Left forelimb (tissue), 1 donor: ENCODE measurements around the gene HPCAL1.

Experiments
- DNase-seq: peaks from one replicate; pipeline ENCODE4 v3.0.0-alpha.2; 2018; ENCODE audit warnings: low spot score

The HPCAL1 gene

DNA sequence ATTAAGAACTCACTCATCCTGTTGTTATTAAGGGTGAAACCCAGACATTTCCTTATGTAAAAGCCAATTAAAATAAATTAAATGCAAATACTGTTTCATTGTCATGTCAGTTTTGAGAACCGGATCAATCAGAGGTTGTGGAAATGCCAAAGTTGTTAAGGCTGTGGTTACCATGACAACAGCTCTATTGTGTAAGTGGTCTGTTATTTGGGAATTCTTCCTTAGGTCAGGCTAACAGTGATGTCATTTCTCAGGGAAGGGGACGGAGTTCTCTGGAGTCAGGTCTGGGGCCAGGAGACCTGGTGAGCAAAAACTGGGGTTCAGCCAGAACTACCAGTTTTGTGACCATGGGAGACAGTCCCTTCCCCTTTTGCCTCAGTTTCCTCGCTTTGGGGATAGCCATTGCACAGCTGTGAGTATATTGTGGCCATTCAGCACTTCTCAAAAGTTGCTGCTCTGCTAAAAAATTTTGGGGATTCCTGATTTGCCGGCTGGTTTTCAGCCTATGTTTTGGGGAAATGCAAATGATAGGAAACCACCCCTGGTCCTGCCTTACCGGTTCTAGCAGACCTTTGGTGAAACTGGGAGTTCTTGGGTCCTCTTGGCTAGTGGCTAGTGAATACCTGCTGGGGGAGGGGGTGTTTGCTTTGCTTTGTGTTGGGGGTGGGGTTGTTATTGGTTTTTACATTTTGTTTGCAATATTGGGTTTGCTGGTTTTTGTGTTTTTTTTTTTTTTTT, 21.6 kb downstream of the HPCAL1 start:
- DNase-seq, result no peak

- DNase-seq, result no peak
Measured at GRCh38 chr2:10325278-10326145, 22.8 kb downstream of the HPCAL1 start.

- DNase-seq, result no peak
Measured at GRCh38 chr2:10326151-10326616, 23.5 kb downstream of the HPCAL1 start.

- DNase-seq, result no peak
Measured at GRCh38 chr2:10326707-10327594, 24.2 kb downstream of the HPCAL1 start.

- no peak for DNase-seq
Measured at GRCh38 chr2:10327896-10328669, 25.4 kb downstream of the HPCAL1 start.

DNA sequence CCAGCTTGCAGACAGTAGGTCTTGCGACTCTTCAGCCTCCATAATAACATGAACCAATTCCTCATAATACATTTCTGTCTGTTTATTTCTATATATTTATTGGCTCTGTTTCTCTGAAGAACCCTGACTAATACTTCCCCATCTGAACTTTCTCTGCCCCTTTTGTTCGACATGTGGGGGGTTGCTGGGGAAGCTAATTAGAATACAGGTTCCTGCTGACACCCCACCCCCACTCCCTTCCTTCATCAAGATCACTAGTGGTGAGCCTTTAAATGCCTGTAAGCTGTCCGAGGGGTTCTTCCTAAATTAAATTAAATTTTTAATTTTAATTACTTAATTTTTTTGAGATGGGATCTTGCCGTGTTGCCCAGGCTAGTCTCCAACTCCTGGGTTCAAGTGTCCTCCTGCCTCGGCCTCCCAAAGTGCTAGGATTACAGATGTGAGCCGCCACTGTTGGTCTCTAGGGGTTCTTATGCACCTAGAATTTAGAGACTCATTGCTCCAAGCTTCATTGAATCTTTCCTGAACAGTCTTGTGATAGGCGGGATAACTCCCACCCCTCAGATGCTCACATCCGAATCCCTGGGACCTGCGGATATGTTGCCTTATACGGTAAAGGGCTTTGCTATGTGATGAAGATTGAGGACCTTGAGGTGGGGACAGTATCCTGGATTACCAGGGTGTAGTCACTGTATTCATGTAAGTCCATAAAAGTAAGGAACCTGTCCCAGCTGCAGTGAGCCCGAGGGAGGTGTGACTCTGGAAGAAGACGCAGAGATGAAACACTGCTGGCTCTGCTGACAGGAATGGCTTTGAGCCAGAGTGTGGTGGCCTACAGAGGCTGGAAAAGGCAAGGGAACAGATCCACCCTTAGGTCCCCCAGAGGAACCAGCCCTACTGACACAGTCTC, 26.2 kb downstream of the HPCAL1 start:
- no peak for DNase-seq

DNA sequence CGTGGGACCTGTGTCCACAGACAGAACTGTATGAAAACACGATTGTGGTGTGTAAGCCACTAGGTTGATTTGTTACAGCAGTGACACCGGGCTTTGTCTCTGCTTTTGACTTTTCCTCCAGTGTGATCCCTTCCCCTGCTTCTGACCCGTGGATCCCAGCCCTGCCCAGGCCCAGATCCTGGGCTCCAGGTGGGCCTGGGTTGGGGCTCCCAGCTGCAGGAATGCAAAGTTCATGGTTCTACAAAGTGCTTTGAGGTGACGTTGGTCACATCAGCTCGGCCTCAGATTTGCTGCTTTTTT, 26.8 kb downstream of the HPCAL1 start:
- no peak for DNase-seq

GRCh38 chr2:10329880-10330699, 27.4 kb downstream of the HPCAL1 start:
- DNase-seq, result no peak

- DNase-seq, result no peak
Measured at GRCh38 chr2:10330700-10331026, 28.0 kb downstream of the HPCAL1 start.

GRCh38 chr2:10331027-10331701, 28.5 kb downstream of the HPCAL1 start:
- no peak for DNase-seq

GRCh38 chr2:10331702-10332401, 29.1 kb downstream of the HPCAL1 start:
- DNase-seq, result no peak

DNA sequence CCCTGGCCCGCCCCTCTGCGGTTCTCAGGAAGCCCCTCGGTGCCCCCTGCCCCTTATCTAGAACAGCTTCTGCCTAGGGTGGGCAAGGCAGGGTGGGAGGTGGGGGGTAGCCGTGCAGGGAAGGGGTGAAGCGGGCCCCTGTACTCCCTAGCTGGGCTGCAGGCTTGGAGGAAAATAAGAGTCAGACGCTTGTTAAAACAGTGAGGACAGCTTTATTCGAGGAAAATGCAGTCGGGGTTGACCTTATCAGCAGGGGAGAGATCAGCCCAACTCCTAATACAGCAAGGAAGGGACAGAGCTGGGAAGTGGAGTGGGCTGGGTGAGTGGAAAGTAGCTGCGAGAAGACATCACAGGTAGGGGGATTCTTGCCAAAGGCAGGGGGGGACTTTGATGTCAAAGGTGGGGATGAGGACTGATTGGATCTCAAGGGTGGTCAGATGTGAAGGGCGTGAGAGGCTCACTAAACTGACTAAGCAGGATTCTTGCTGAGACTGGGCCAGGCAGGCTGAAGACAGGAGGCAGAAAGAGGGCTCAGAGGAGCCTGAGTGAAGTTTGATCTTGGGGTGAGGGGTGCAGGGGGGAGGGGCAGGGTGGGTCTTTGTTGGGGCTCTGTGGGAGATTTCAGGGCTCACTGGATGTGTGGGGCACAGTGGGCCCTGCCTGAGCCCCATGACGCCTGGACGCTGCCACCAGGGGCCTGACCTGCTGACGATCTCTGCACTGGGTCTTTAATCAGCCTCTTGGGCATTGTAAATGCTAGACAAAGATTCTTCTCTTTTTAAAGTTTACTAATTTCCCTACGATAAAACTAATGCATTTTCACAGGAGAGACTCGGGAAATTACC, 29.9 kb downstream of the HPCAL1 start:
- no peak for DNase-seq

- DNase-seq, result no peak
Measured at GRCh38 chr2:10333247-10333613, 30.5 kb downstream of the HPCAL1 start.

DNA sequence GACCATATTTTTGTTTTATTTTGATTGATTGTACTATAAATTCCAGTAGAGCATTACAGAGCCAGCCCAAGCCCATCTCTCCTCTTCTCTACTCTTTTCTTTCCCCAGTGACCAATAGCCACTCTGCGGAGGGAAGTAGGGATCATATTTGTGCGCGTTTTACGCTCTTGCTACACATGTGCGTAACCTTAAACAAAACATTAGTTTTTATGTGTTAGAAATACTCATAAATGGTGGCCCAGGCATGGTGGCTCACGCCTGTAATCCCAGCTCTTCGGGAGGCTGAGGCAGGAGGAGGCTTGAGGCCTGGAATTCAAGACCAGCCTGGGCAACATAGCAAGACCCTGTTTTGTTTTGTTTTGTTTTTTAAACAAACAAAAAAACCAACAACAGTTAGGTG, 31.3 kb downstream of the HPCAL1 start:
- no peak for DNase-seq

GRCh38 chr2:10335046-10335840, 32.5 kb downstream of the HPCAL1 start:
- no peak for DNase-seq

DNA sequence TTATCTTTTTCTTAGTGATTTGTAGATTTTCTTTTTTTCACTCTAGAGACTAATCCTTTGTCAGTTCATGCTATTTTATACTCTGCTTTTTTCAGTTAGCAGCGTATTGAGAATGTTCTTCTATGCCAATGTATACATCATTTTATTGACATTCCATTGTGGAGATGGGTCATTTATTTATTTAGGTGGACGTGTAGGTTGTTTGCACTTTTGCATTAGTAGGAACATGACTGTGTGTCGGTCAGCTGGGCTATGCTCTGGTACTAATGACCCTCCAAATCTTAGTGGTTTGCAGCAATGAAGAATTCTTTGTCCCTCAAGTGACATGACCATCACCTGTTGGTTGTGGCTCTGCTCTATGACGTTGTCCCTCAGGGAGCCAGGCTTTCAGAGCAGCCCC, 33.6 kb downstream of the HPCAL1 start:
- DNase-seq, result no peak
